DOHH2 (cell line): Measurements from ENCODE around the gene VSTM2L.

Experiments
- H3F3A ChIP-seq: fragments of 200-600 bp; sonication (generic), shearing (Covaris generic); 2 replicates; pipeline ENCODE4 v1.6.0; 2016; ENCODE audit warnings: antibody characterized with exemption, mild to moderate bottlenecking; ENCODE audit not compliant: control insufficient read depth, insufficient read depth
- H3K27ac ChIP-seq: fragments of 200-600 bp; sonication (generic); 2 replicates; pipeline ENCODE4 v1.5.1; 2014; ENCODE audit warnings: low read depth, mild to moderate bottlenecking, low read length, moderate library complexity
- H3K27me3 ChIP-seq: fragments of 200-600 bp; sonication (generic); 2 replicates; pipeline ENCODE4 v1.6.1; 2014; ENCODE audit warnings: mild to moderate bottlenecking, low read length, mixed read lengths; ENCODE audit not compliant: control insufficient read depth
- H3K36me3 ChIP-seq: fragments of 200-600 bp; sonication (generic); 2 replicates; pipeline ENCODE4 v1.6.1; 2014; ENCODE audit warnings: mild to moderate bottlenecking, low read length, moderate library complexity, mixed read lengths; ENCODE audit not compliant: control insufficient read depth
- H3K4me1 ChIP-seq: fragments of 200-600 bp; sonication (generic); 2 replicates; pipeline ENCODE4 v1.6.1; 2014; ENCODE audit warnings: mild to moderate bottlenecking, low read length, mixed read lengths; ENCODE audit not compliant: control insufficient read depth
- H3K4me2 ChIP-seq: fragments of 200-600 bp; sonication (generic); 2 replicates; pipeline ENCODE4 v1.6.0; 2014; ENCODE audit warnings: mild to moderate bottlenecking, low read length, moderate library complexity
- H3K4me3 ChIP-seq: fragments of 200-600 bp; sonication (generic); 2 replicates; pipeline ENCODE4 v1.5.1; 2014; ENCODE audit warnings: mild to moderate bottlenecking, low read length, mixed read lengths
- H3K79me2 ChIP-seq: fragments of 200-600 bp; sonication (generic); 2 replicates; pipeline ENCODE4 v1.6.1; 2014; ENCODE audit warnings: mild to moderate bottlenecking, low read length, mixed read lengths; ENCODE audit not compliant: control insufficient read depth
- H3K9me2 ChIP-seq: fragments of 200-600 bp; sonication (generic); replicated peaks from 2 replicates; pipeline ENCODE4 v1.6.1; 2014; ENCODE audit warnings: mild to moderate bottlenecking, low read length, mixed read lengths; ENCODE audit not compliant: control insufficient read depth
- H3K9me3 ChIP-seq: fragments of 200-600 bp; sonication (generic); 2 replicates; pipeline ENCODE4 v1.6.1; 2014; ENCODE audit warnings: antibody characterized with exemption, low read length, mixed read lengths; ENCODE audit not compliant: control insufficient read depth, insufficient read depth
- H4K20me1 ChIP-seq: fragments of 200-600 bp; sonication (generic); 2 replicates; pipeline ENCODE4 v1.6.0; 2014; ENCODE audit warnings: low read depth, mild to moderate bottlenecking, antibody characterized with exemption, low read length, moderate library complexity; ENCODE audit not compliant: control insufficient read depth, insufficient read depth
- CTCF ChIP-seq: fragments of 200-600 bp; sonication (generic); IDR thresholded peaks from one replicate; pipeline ENCODE4 v1.5.1; 2014; ENCODE audit warnings: antibody characterized with exemption, mild to moderate bottlenecking, low read depth, low read length; ENCODE audit not compliant: poor library complexity, severe bottlenecking
- EZH2phosphoT487 ChIP-seq: fragments of 200-600 bp; sonication (generic); IDR thresholded peaks from 2 replicates; pipeline ENCODE4 v1.6.1; 2017; ENCODE audit warnings: borderline replicate concordance, mild to moderate bottlenecking, antibody characterized with exemption, low read length, moderate library complexity, mixed read lengths

The VSTM2L gene

GRCh38 chr20:37931153-37931922, 28.4 kb downstream of the VSTM2L start:
- Histone ChIP-seq H3K27ac (no peak overlapping the region), H3K27me3 (peaks cover 3% of the 10 kb centered on the region; the same call in 1 of the 2 replicates), H3K79me2 (no peaks in the 10 kb centered on the region), H3K9me2 (no peaks in the 10 kb centered on the region), H3K9me3 (no peaks in the 10 kb centered on the region), H3K4me3 (no peak overlapping the region), H3K36me3 (no peaks in the 10 kb centered on the region), H3K4me2 (no peak overlapping the region), H3K4me1 (no peaks in the 10 kb centered on the region), H4K20me1 (no peaks in the 10 kb centered on the region), H3F3A (no peaks in the 10 kb centered on the region)
- TF ChIP-seq CTCF (no peak), EZH2phosphoT487 (no peak)

- H3F3A ChIP-seq = no peaks in the 10 kb centered on the region
- no peak overlapping the region for H3K4me3 ChIP-seq
- peaks cover 3% of the 10 kb centered on the region; the same call in 1 of the 2 replicates for H3K27me3 ChIP-seq
- H4K20me1 ChIP-seq = no peaks in the 10 kb centered on the region
- H3K4me2 ChIP-seq = no peak overlapping the region
- no peaks in the 10 kb centered on the region for H3K9me2 ChIP-seq
- no peaks in the 10 kb centered on the region for H3K36me3 ChIP-seq
- H3K4me1 ChIP-seq = no peaks in the 10 kb centered on the region
- H3K9me3 ChIP-seq = no peaks in the 10 kb centered on the region
- no peaks in the 10 kb centered on the region for H3K79me2 ChIP-seq
- TF ChIP-seq EZH2phosphoT487 (no peak), CTCF (no peak)
- H3K27ac ChIP-seq = no peak overlapping the region
These were observed 29.1 kb downstream of the VSTM2L start for GRCh38 chr20:37932074-37932473.

- Histone ChIP-seq H3K27me3 (peaks cover 3% of the 10 kb centered on the region; the same call in 1 of the 2 replicates), H3K4me3 (no peak overlapping the region), H3K9me3 (no peaks in the 10 kb centered on the region), H3K27ac (no peak overlapping the region), H3K36me3 (no peaks in the 10 kb centered on the region), H3F3A (no peaks in the 10 kb centered on the region), H3K9me2 (no peaks in the 10 kb centered on the region), H3K79me2 (no peaks in the 10 kb centered on the region), H3K4me2 (no peak overlapping the region), H4K20me1 (no peaks in the 10 kb centered on the region), H3K4me1 (no peaks in the 10 kb centered on the region)
- no peak for TF ChIP-seq EZH2phosphoT487
- TF ChIP-seq CTCF = no peak
These were observed 30.0 kb downstream of the VSTM2L start for GRCh38 chr20:37932919-37933318.
